ENCODE results near the gene GMFB.
A peak's percentile ranks its signal among the peaks of the same experiment; 100 is the strongest.
"Not testable (repeated sequence)": the region's sequence is repeated elsewhere in the genome, so short reads cannot be mapped to it uniquely, and the experiment has no call there.

Gene GMFB

GRCh38 chr14:54490445-54491175 lies 1.8 kb upstream of the GMFB start:
- no peak for DNase-seq

GRCh38 chr14:54489731-54490444 lies 1.1 kb upstream of the GMFB start:
- DNase-seq: peak; percentile 30

DNA sequence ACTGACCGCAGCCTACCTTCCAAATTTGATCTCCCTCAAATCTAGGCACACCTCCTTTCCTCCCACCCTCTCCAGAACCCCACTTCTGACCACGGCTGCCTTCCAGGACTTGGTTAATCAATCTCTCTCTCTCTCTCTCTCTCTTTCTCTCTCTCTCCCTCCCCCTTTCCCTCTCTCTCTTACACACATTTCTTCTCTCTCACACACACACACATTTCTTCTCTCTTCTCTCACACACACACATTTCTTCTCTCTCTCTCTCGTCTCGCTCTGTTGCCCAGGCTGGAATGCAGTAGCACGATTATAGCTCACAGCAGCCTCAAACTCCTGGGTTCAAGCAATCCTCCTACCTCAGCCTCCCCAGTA lies 521 bp upstream of the GMFB start:
- no peak for DNase-seq

DNA sequence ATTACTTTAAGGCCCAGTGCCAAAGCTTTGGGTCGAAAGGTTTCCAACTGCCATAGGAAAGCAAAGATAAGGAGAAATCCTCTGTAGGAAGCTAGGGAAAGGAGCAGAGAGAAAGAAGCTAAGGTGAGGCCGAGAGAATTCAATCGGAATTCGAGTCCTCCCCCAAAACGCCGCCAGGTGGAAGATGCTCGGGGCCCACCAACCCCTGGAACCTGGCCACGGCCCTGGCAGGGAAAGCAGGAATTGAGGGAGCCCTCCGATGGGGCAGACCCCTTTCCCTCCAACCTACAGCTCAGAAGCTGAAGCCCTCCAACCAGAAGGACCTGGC lies 498 bp downstream of the GMFB start:
- DNase-seq: peak; percentile 68

DNA sequence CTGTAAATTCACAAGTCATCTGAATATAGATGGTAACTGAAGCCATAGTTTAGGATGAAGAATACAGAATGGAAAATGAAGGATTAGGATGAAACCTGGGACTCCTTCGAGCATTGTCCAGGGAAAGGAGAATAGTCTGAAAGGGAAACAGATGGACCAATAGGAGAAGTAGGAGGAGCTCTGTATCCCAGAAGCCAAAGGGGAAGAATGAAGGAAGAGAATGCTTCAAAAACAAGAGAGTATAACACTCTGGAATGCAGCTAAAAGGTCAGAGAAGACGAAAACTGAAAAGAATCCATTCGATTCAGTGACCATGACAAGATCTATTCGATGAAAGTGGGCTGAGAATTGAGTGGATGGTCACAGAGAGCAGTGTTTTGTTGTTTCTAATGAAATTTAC lies 1.0 kb downstream of the GMFB start:
- peak; percentile 35 for DNase-seq

DNA sequence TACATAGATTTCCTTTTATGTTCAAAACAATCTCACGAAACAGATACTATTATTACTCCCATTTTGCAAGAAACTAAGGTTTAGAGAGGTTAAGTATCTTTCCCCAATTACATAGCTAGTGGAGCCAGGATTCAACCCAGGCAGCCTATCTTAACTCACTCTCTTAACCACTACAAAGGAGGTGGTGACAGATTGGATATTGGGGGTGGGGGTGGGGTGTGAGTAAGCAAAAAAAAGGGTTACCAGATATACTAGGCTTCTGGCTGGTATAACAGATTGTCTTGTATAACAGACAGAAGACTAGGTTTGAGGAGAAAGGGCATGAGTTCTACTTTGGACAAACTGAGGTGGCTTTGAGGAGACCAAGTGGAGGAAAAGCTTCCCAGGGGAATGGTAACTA lies 2.1 kb downstream of the GMFB start:
- no peak for DNase-seq

DNA sequence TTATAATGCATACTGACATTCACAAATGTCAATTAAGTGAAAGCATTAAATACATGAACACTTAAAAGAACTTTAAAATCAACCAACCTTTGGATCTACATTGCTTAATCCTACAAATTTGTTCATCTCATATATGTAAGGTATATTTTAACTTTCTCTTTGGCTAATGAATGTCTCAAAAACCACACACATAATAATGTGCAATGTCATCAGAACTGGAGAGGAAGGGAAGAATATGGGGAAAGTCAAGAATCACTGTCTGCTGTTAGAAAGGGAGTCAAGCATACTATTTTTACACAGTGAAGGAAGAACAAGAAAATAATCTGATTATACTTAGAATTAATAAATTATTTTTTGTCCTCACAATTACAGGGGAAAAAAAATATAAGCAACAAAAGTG lies 4.9 kb downstream of the GMFB start:
- no peak for DNase-seq

GRCh38 chr14:54483073-54483745 lies 5.6 kb downstream of the GMFB start:
- DNase-seq: no peak

DNA sequence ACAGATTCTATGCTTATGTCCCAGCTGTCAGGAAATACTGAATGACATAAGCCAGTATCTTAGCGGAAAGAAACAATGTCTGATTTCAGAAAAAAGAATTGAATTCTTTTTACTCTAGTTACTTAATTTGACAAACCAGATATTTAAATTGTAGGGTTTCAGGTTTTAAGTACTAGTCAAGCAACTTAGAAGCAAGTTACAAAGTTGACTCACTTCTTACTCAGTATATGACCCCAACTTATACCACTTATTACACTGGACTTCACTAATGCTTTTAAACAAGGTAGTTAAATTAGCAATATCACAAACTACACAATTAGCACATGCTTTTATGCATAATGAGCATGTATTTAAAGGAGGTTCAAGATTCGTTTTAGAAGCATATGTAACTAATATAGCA lies 7.1 kb downstream of the GMFB start:
- DNase-seq: no peak

DNA sequence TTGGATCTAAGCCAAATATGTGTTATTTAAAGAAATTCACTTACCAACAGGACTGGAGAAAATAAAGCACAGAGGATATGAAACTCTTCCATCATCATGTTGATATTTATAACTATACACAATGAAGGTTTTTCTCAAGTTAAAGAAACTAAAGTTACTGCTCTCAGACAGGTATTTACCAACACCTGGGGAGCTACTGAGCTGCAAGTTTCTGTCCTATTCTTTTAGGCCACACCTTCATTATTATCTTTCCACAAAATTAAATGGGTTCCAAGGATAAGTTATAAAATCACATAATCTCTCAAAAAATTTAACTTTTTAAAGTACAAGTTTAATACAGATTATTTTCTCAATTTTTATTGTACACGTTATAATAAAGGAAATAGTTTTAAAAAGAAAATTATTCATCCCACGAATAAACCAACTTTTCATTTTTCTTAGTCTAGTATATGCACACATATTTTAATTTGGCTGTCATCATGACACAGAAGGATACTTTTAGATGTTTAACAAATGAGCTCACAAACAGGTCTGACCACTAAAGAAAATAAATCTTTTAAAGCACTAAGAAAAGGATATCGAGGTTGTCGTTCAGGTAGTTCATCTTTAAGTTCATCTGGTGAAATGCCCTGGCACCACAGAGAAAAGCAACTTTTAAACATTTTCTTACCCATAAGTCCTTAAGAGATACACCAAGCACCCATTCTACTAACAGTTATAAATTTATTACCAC lies 7.8 kb downstream of the GMFB start:
- no peak for DNase-seq

DNA sequence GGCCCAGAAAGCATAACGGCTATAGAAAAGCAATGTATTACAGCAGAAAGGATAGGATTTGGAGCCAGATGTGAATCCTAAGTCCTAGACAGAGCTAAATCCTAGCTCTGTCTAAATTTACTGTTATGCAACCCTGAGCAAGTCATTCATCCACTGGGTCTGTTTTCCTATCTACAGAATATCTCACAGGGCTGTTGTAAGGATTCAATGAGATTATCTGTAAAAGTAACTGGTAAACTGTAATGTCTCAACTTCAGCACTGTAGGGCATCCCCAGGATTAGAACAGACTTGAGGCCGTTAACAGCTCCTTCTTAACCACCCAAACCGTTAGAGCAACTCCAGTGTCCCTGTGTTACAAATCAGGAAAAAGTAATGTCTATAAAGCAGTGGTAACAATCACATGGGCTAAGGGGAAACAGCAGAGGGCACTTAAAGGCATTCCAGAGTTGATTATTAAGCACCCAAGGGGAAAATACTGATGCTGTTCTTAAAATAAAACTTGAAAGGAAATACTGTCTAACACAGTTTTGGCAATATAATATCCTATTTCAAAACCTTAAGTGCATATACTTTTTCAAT lies 10.1 kb downstream of the GMFB start:
- DNase-seq: no peak

GRCh38 chr14:54475911-54476310 lies 12.9 kb downstream of the GMFB start:
- no peak for DNase-seq

DNA sequence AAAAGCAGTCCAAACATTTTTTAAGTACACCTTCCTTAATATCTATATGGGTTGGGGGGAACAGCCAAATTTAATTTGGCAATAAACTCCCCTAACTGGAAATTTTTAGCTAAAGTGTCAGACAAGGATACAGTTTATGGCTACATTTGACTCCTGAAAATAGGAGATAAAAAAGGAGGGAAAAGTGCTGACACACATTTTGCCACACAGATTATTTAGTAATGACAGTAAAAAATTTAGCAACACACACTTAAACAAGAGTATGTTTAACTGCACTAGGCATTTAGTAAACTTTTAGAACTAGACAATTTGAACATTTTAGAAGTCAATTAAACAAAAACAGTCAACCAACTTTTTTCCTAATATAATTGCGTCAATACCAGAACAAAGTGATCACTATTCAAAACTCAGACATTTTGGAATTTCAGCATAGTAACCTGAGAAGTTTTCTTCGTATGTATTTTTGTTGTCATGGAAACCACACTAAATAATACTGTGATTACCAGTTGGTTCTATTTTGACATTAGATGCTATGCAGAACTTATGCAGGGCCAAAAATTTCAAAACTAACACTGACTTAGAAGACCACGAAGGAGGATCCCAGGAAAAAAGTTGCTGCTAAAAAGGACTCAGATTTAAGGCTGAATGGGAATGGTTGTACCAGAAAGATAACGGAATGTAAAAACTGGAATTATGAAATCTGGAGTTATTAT lies 13.4 kb downstream of the GMFB start:
- DNase-seq: peak; percentile 12

DNA sequence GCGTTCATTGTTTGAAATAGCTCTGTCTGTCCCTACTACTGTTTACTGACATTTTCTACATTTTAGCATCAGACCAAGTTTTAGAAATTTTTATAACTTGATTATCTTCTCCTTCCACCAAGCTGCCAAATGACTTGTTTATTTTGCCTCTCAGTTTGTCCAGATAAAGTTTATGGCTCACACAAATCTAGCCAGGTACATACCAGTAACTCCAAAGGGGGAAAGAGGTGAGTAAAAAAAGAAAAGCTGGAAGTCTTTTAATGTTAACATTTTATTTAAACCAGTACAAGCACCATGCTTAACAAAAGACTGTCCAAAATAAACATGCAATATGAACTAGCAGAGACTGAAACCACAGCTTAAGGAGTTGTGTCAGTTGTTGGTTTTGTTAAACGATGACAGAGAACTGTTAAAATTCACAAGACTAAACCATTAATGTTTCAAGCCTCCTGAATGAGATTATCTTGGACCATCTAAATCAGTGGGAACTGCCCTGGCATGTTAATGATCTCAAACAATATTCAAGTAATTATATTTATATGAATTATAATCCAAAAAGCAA lies 14.5 kb downstream of the GMFB start:
- DNase-seq: no peak

GRCh38 chr14:54472315-54472714 lies 16.5 kb downstream of the GMFB start:
- DNase-seq: no peak

DNA sequence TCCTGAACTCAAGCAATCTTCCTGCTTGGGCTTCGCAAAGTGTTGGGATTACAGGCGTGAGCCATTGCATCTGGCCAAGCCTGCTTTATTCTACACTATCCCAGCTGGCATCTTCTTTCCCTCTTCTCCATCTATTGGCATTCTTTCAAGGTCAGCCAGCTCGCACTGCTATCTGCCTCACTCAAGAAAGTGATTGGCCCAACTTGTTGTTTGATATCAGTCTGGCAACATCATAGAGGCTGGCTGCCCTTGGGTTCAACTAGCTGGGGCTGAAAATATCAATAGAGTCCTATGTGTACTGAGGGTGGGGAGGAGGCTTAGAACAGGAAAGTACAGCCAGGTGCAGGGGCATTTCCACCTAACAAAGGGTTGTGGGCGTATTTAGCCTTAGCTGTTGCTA lies 17.1 kb downstream of the GMFB start:
- DNase-seq: no peak

DNA sequence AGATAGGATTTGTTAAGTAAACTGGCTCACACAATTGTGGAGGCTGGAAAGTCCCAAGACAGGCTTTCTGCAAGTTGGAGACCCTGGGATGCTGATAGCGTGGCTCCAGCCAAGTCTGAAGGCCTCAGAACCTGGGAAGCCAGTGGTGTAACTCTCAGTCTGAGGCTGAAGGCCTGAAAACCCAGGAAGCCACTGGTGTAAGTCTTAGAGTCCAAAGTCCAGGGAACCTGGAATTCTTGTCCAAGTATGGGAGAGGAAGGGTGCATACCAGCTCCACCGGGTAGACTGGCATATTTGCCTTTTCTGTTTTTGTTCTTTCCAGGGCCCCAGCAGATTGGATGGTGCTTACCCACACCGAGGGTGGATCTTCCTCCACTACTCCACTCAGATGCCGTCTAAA lies 18.1 kb downstream of the GMFB start:
- no peak for DNase-seq

GRCh38 chr14:54467280-54467679 lies 21.5 kb downstream of the GMFB start:
- no peak for DNase-seq

GRCh38 chr14:54465654-54466053 lies 23.1 kb downstream of the GMFB start:
- no peak for DNase-seq

DNA sequence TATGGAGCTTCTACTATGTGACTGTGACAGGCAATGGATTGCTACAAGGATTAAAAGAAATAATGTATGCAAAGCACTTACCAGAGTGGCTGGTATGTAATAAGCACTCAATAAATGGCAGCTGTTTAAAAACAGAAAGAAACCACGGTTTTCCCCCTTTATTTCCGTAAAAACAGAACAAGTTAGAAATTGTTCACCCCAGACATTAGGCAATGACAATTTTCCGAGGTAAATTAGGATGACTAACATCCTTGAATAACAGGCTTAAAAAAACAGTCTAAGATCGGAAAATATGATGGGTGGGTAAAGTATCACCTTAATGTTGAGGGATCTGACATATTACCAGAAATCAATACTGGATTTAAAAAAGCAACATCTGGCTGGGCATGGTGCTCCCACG lies 26.7 kb downstream of the GMFB start:
- DNase-seq: no peak

DNA sequence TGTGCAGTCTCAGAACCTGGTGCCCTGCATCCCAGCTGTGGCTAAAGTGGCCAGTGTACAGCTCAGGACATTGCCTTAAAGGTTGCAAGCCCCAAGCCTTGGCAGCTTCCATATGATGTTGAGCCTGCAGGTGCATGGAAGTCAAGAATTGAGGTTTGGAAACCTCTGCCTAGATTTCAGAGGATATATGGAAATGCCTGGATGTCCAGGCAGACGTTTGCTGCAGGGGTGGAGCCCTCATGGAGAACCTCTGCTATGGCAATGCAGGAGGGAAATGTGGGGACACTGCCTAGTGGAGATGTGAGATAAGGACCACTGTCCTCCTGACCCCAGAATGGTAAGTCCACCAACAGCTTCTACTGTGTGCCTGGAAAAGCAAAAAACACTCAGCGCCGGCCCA lies 29.7 kb downstream of the GMFB start:
- no peak for DNase-seq

DNA sequence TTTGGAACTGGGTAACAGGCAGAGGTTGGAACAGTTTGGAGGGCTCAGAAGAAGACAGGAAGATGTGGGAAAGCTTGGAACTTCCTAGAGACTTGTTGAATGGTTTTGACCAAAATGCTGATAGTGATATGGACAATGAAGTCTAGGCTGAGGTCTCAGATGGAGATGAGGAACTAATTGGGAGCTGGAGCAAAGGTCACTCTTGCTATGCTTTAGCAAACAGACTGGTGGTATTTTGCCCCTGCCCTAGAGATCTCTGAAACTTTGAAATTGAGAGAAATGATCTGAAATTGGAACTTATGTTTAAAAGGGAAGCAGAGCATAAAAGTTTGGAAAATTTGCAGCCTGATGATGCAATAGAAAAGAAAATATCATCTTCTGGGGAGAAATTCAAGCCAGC lies 30.2 kb downstream of the GMFB start:
- DNase-seq: not testable (repeated sequence)

All from DMS53 (cell line).